GM10266 (cell line): Measurements from ENCODE around the gene CTSE.

Experiments used
- DNase-seq: peaks from one replicate; pipeline ENCODE4 v3.0.0; 2012; ENCODE audit errors: extremely low spot score
- CTCF ChIP-seq: IDR thresholded peaks from 2 replicates; pipeline ENCODE4 v1.5.1; 2012; ENCODE audit warnings: mild to moderate bottlenecking, low read depth; ENCODE audit not compliant: control insufficient read depth, insufficient read depth; ENCODE audit errors: missing control alignments

CTSE gene

GRCh38 chr1:206039046-206039973 lies 15.6 kb upstream of the CTSE start:
- no peak for TF ChIP-seq CTCF
- DNase-seq, result no peak

- TF ChIP-seq CTCF, result no peak
- no peak for DNase-seq
These were observed 13.9 kb upstream of the CTSE start for GRCh38 chr1:206037581-206037980.

GRCh38 chr1:206036663-206037455 lies 13.2 kb upstream of the CTSE start:
- no peak for DNase-seq
- no peak for TF ChIP-seq CTCF

- no peak for DNase-seq
- no peak for TF ChIP-seq CTCF
These were observed 11.3 kb upstream of the CTSE start for GRCh38 chr1:206035027-206035426.

- DNase-seq, result no peak
These were observed 8.9 kb upstream of the CTSE start for GRCh38 chr1:206032380-206033140.

GRCh38 chr1:206030714-206031113 lies 7.0 kb upstream of the CTSE start:
- DNase-seq, result peak; percentile 53
- TF ChIP-seq CTCF, result peak; percentile 96

More at GRCh38 chr1:206032380-206033140, 8.9 kb upstream of the CTSE start:
- TF ChIP-seq CTCF, result no peak
